Upper lobe of left lung (tissue), 4 donors: ENCODE data around the gene SAXO1.

ENCODE experiments used
- EP300 ChIP-seq, 4 donors: sonication (generic); formaldehyde crosslinking; IDR thresholded peaks; one replicate each; pipeline ENCODE4 v1.5.1; 2017; ENCODE audit warnings: antibody characterized with exemption in 4 of 4, control low read depth in 2 of 4
- POLR2A ChIP-seq, 4 donors: fragments of 450-650 bp; IDR thresholded peaks; one replicate each; pipeline ENCODE4 v1.5.1; 2016 to 2017; ENCODE audit warnings: antibody characterized with exemption in 4 of 4, mild to moderate bottlenecking in 2 of 4
- TF ChIP-seq, protein P1 (sequence below), 6 experiments: fragments of 450-650 bp in 4 of 6; fragments of 200-600 bp in 2 of 6; sonication (generic) in 2 of 6; IDR thresholded peaks; one replicate each; pipeline ENCODE4 v1.5.1; 2016 to 2019; ENCODE audit warnings: antibody characterized with exemption in 6 of 6

DNA sequence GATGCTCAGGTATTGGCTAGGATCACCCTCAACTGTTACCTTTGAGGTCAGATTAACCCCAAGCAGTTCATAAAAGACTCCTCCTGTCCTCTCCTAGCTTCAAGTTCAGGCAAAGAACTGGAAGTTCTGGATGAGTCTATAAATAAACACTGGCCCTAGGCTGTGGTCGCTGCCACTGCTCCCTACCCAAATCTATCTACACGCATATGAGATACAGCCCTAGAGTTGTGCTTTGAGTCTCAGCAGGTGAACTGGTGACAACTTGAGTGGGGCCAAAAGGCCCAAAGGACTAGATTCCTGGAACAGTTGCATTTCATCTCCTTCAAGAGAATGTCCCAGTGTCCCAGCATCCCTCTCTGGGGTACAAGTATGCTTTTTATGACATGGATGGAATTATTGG is 62.6 kb downstream of the SAXO1 start:
- no peak for TF ChIP-seq POLR2A (IDR thresholded peaks at IDR 0.05)
- TF ChIP-seq, protein P1, sequence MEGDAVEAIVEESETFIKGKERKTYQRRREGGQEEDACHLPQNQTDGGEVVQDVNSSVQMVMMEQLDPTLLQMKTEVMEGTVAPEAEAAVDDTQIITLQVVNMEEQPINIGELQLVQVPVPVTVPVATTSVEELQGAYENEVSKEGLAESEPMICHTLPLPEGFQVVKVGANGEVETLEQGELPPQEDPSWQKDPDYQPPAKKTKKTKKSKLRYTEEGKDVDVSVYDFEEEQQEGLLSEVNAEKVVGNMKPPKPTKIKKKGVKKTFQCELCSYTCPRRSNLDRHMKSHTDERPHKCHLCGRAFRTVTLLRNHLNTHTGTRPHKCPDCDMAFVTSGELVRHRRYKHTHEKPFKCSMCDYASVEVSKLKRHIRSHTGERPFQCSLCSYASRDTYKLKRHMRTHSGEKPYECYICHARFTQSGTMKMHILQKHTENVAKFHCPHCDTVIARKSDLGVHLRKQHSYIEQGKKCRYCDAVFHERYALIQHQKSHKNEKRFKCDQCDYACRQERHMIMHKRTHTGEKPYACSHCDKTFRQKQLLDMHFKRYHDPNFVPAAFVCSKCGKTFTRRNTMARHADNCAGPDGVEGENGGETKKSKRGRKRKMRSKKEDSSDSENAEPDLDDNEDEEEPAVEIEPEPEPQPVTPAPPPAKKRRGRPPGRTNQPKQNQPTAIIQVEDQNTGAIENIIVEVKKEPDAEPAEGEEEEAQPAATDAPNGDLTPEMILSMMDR (IDR thresholded peaks at IDR 0.05), result no peak
- no peak for TF ChIP-seq EP300 (IDR thresholded peaks at IDR 0.05)
